Medulla oblongata (tissue), 1 donor: ENCODE results near the gene CNTNAP2.
"Not testable (repeated sequence)": the region's sequence is repeated elsewhere in the genome, so short reads cannot be mapped to it uniquely, and the experiment has no call there.

ENCODE experiments used
- DNase-seq: peaks from one replicate; pipeline ENCODE4 v3.0.0-alpha.2; 2015; ENCODE audit errors: extremely low spot score

Gene CNTNAP2

GRCh38 chr7:148298768-148299167 lies 2182.2 kb downstream of the CNTNAP2 start:
- DNase-seq, result not testable (repeated sequence)

DNA sequence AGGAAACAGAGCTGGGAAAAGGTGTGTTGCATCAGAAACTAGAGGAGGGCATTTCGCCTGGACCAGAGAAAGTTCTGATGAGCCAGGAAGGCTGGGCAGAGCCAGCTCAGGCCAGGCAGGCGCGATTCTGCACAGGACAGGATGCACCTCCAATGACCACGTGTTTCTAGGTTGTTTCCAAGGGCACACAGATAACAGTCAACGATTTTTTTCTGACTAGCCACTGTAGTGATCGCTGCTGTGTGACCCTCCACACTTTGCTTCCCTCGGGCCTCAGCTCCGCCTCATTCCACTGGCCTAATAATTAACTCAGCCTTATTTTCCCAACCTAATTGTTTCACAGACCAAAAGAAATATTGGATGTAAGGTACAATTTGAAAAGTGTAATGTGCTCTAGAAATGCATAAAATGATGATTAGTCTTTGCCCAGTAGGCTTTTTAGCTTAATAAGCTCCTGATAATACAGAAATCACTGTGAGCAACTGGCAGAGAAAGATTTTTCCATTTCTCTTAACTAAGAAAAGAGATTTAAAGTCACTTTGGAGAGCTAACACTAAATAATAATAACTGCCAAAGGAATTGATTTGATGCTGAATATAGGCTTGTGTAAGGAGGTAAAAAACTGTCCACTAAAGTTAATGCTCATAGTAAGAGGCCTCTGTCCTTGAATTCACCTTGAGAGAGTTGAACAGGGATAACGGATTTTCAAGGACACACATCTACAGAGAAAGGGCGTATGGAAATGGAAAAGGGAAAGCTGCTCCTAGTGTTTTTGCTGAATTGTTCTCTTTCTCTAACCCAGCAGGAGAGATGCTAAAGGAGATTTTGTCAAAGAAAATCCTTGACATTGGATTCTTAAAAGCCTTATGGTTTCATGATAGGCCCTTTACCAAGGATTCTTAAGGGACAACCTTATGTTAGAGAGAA lies 2183.0 kb downstream of the CNTNAP2 start:
- DNase-seq, result no peak

- peak; percentile 62 for DNase-seq
Observed at GRCh38 chr7:148302436-148302835, 2185.8 kb downstream of the CNTNAP2 start.

GRCh38 chr7:148303295-148304082 lies 2186.9 kb downstream of the CNTNAP2 start:
- no peak for DNase-seq

DNA sequence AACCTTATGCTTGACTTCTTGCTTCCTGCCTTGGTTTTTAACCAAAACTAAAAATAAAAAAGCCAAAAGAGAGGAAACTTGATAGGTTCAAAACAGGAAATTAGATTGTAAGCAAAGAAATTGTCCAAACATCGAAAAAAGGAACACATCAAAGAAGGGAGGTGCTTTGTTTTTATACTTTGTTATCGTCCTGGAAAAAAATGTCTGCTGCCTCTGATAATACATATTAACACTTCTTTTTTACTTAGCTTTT lies 2187.4 kb downstream of the CNTNAP2 start:
- peak; percentile 46 for DNase-seq

- DNase-seq, result no peak
Observed at GRCh38 chr7:148304456-148304855, 2187.9 kb downstream of the CNTNAP2 start.

- DNase-seq, result no peak
Observed at GRCh38 chr7:148306759-148307158, 2190.2 kb downstream of the CNTNAP2 start.

DNA sequence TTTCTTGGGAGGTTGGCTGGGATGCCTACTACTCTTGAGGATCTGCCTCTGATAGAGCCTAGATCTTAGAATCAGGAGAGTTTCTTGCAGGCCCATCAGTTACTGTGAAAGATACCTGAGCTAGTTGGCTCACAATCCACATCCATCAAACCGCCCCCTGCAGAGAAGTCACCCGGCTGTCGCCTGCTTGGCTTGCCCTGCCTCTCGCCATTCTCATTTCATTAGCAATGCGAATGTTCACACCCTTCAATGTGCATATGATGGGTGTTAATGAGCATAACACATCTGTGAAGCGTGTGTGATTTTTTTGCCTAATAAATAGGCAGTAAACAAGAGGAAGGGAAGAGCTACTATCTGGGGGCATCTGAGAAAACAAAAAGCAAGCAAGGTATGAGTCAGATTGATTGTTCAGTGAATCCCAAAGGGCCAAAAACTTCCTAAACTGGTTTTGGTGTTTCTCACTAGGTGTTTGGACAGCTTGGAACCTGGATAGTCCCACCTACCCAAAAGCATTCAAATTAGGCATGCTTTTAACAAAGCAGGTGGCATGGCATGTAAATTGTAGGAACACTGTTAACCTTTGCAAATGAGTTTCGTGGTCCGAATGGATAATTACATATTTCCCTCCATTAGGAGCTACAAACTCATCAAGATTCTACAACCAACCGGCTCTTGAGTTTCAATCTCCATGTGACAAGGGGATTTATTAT lies 2201.7 kb downstream of the CNTNAP2 start:
- no peak for DNase-seq

DNA sequence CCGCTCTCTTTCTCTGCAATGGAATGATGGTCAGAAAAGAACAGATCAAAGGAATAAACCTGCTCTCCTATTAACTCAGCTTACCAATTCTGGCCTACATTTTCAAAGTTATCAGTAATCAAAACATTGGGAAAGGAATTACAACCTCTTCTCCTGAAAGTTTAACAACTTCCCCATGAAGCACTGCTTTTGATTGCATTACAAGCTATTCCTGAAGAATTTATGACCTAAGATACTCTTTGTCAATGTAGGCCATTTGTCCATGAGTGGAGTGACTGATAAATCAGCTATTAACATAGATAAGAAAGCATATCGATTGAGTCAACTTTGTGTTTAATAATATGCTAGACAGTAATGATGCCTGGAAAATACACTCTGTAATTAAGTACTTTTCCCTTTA lies 2202.2 kb downstream of the CNTNAP2 start:
- DNase-seq, result no peak

- DNase-seq, result no peak
Observed at GRCh38 chr7:148319316-148319808, 2202.8 kb downstream of the CNTNAP2 start.

- DNase-seq, result no peak
Observed at GRCh38 chr7:148325208-148325607, 2208.6 kb downstream of the CNTNAP2 start.

DNA sequence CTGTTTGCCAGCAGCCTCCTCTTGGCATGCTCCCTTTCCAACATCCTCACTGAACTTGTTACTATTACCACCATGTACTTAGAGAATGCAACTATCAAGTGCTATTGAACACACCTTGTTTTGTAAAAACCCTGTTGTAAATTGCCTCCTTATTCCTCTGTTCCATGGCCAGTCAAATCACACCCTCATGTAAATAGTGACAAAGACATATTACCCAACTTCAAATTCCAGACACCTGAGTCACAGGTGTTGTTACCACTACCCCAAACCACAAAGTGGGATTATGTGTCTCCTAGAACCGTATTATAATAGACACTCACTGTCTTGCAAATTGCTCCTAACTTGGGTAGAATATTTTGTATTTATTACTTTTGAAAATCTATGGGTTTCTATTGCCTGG lies 2210.8 kb downstream of the CNTNAP2 start:
- no peak for DNase-seq

DNA sequence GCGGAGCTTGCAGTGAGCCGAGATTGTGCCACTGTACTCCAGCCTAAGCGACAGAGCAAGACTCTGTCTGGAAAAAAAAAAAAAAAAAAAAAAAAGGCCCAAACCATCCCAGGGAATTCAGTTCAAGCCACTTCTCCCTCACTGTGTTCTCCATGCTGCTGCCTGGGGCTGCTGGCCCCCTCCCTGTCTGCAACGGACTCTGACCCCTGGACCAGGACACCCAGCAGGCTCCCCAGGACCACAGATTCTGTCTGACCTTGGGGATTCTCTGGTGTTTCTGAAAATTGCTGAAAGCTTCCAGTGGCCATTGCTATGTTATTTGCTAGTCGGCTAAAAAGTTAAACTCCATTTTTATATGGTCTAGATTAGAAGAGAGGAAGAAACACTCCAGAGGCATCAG lies 2212.3 kb downstream of the CNTNAP2 start:
- no peak for DNase-seq

DNA sequence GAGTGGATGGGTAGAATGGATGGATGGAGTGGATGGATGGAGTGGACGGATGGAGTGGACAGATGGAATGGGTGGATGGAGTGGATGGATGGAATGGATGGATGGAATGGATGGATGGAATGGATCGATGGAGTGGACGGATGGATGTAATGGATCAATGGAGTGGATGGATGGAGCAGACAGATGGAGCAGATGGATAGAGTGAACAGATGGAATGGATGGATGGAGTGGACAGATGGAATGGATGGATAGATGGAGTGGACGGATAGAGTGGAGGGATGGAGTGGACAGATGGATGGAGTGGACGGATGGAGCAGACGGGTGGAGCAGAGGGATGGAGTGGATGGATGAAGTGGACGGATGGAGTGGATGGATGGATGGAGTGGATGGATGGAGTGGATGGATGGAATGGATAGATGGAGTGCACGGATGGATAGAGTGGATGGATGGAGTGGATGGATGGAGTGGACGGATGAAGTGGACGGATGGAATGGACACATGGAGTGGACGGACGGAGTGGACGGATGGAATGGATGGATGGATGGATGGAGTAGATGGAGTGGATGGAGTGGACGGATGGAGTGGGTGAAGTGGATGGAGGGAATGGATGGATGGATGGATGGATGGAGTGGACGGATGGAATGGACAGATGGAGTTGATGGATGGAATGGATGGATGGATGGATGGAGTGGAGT lies 2213.7 kb downstream of the CNTNAP2 start:
- DNase-seq, result no peak

GRCh38 chr7:148330822-148331221 lies 2214.2 kb downstream of the CNTNAP2 start:
- no peak for DNase-seq

GRCh38 chr7:148331456-148331855 lies 2214.9 kb downstream of the CNTNAP2 start:
- not testable (repeated sequence) for DNase-seq

GRCh38 chr7:148332191-148333186 lies 2215.9 kb downstream of the CNTNAP2 start:
- DNase-seq, result no peak

GRCh38 chr7:148334441-148334956 lies 2217.9 kb downstream of the CNTNAP2 start:
- no peak for DNase-seq

DNA sequence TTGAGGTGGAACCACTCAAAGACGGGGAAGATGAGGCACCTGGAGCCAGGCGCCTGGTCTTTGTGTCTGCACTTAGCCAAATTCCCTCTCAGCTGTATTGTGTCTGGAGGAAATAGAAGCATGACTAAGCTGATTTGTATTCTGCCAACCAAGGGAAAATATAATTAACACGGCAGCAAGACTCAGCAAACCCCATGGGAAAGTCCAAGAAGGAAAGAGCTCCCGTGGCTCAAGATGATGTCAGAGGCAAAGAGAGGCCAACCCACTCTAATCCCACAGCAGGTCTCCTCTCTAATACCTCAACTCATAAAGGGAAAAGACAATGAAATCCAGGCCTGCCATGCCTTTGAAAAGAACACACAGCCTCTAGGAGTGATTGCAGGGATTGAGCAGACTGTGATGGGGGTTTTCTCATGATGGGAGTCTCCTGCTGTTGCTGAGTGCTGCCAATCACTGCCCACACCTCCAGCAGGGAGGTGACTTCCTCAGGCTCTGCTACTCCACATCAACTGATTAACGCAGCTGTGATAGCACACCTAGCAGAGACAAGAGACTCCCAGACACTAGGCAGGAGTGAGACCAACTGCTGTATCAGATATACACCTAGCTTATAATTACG lies 2218.5 kb downstream of the CNTNAP2 start:
- peak; percentile 29 for DNase-seq

GRCh38 chr7:148335790-148336189 lies 2219.2 kb downstream of the CNTNAP2 start:
- DNase-seq, result no peak
